ENCODE data around the gene OR11H6. TPM values are rescaled to one million over a fixed set of nuclear protein-coding genes. Genes with fewer than 3 reads are reported as not detected.
"Not testable (repeated sequence)": the region's sequence is repeated elsewhere in the genome, so short reads cannot be mapped to it uniquely, and the experiment has no call there.

OR11H6 gene
- polyA plus RNA-seq, 4 donors = not detected

DNA sequence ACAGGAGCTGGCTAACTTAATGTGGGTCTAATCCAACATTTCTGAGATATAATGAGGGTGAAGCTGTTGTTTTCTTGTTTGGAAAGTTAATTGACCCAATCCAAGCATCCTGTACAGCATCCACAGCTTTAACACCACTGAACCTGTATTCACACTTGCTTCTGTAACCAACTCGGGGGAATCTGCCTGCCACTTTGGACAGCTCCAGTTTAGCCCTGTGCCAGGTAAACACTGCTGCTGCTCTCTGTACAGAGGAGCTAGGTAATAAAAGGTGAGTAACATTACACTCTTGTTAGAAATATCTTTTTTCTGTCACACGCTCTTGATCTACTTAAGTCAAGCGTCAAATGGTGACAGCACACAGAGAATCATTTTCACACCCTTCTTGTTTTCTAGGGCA, 32.1 kb upstream of the OR11H6 start:
- Histone ChIP-seq H3K36me3 (ENCODE audit: control insufficient read depth in 3 of 3, insufficient read depth in 2 of 3, low read depth in 1 of 3, low read length in 3 of 3) (no peaks in the 10 kb centered on the region), H3K4me1 (ENCODE audit: control insufficient read depth in 3 of 3, insufficient read depth in 2 of 3, low read depth in 1 of 3, low read length in 2 of 3) (no peaks in the 10 kb centered on the region), H3K4me3 (ENCODE audit: low read depth in 1 of 3, low read length in 3 of 3) (no peak overlapping the region), H3K27me3 (ENCODE audit: control insufficient read depth in 3 of 3, insufficient read depth in 3 of 3, low read length in 3 of 3) (no peaks in the 10 kb centered on the region), H3K9me3 (ENCODE audit: control insufficient read depth in 2 of 2, insufficient read depth in 1 of 2, low read depth in 1 of 2, low read length in 1 of 2) (peaks cover 0 to 7% of the 10 kb centered on the region in 2 donors), H3K27ac (ENCODE audit: low read depth in 1 of 3, low read length in 2 of 3) (no peak overlapping the region)
- WGBS, 3 donors = 68 to 79% (median 76%) methylated on average over 3 of the region's 3 CpGs
- DNase-seq (no peak), FAIRE-seq (no peak)

DNA sequence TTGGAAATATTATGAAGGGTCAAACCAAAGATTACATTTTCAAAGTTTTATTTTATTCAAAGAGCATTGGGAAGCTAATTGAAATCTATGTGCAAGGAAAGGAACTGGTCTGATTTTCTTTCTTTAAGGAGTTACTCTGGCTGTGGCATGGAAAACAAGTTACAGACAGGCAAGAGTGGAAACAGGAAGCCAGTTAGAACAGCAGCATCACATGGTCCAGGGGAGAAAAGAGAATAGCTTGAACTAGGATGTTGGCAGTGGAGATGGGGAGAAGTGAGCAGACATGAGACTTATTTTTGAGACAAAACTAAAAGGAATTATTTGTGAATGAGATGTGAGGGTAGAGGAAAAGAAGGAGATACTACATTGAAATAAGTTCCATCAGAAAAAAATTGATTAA, 29.4 kb upstream of the OR11H6 start:
- Histone ChIP-seq H3K4me1 (ENCODE audit: control insufficient read depth in 3 of 3, insufficient read depth in 2 of 3, low read depth in 1 of 3, low read length in 2 of 3) (no peaks in the 10 kb centered on the region), H3K36me3 (ENCODE audit: control insufficient read depth in 3 of 3, insufficient read depth in 2 of 3, low read depth in 1 of 3, low read length in 3 of 3) (no peaks in the 10 kb centered on the region), H3K27ac (ENCODE audit: low read depth in 1 of 3, low read length in 2 of 3) (no peak overlapping the region), H3K4me3 (ENCODE audit: low read depth in 1 of 3, low read length in 3 of 3) (no peak overlapping the region), H3K9me3 (ENCODE audit: control insufficient read depth in 2 of 2, insufficient read depth in 1 of 2, low read depth in 1 of 2, low read length in 1 of 2) (peaks cover 0 to 7% of the 10 kb centered on the region in 2 donors), H3K27me3 (ENCODE audit: control insufficient read depth in 3 of 3, insufficient read depth in 3 of 3, low read length in 3 of 3) (no peaks in the 10 kb centered on the region)
- DNase-seq (no peak), FAIRE-seq (no peak)

DNA sequence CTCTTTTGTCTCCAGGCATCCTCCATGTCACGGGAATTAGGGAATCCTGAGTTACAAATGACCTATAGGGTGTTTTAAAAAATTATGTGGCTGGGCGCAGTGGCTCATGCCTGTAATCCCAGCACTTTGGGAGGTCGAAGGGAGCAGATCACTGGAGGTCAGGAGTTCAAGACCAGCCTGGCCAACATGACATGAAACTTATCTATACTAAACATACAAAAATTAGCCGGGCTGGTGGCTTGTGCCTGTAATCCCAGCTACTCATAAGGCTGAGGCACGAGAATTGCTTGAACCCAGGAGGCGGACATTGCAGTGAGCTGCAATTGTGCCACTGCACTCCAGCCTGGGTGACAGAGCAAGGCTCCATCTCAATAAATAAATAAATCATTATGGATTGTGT, 28.3 kb upstream of the OR11H6 start:
- not testable (repeated sequence) for H3K36me3 ChIP-seq (ENCODE audit: control insufficient read depth in 3 of 3, insufficient read depth in 2 of 3, low read depth in 1 of 3, low read length in 3 of 3); H3K9me3 ChIP-seq (ENCODE audit: control insufficient read depth in 2 of 2, insufficient read depth in 1 of 2, low read depth in 1 of 2, low read length in 1 of 2); FAIRE-seq; DNase-seq; H3K4me1 ChIP-seq (ENCODE audit: control insufficient read depth in 3 of 3, insufficient read depth in 2 of 3, low read depth in 1 of 3, low read length in 2 of 3); H3K27ac ChIP-seq (ENCODE audit: low read depth in 1 of 3, low read length in 2 of 3); H3K27me3 ChIP-seq (ENCODE audit: control insufficient read depth in 3 of 3, insufficient read depth in 3 of 3, low read length in 3 of 3); H3K4me3 ChIP-seq (ENCODE audit: low read depth in 1 of 3, low read length in 3 of 3)
- WGBS, 3 donors = 62 to 65% (median 63%) methylated on average over 6 of the region's 6 CpGs

DNA sequence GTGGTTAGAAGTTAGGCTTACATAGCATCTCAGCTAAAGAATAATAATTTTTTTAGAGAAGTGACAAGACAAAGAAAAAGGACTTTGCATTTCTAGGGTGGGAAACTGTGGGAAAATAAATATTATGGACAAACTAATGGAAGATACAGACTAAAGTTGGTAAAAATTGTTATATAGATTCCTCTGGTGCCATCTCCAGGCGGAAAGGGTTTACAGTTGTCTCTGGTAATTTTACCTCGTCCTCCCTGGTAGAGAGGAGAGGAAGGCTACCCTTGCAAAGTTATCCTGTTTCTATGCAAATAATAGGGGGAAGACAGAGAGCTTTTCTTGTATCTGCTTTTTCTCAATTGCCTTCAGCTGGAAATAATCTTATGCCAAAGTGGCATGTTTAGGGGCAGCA, 27.6 kb upstream of the OR11H6 start:
- H3K4me1 ChIP-seq (ENCODE audit: control insufficient read depth in 3 of 3, insufficient read depth in 2 of 3, low read depth in 1 of 3, low read length in 2 of 3) = no peaks in the 10 kb centered on the region
- H3K4me3 ChIP-seq (ENCODE audit: low read depth in 1 of 3, low read length in 3 of 3) = no peak overlapping the region
- no peak overlapping the region for H3K27ac ChIP-seq (ENCODE audit: low read depth in 1 of 3, low read length in 2 of 3)
- H3K9me3 ChIP-seq (ENCODE audit: control insufficient read depth in 2 of 2, insufficient read depth in 1 of 2, low read depth in 1 of 2, low read length in 1 of 2) = peaks cover 0 to 6% of the 10 kb centered on the region in 2 donors
- no peaks in the 10 kb centered on the region for H3K36me3 ChIP-seq (ENCODE audit: control insufficient read depth in 3 of 3, insufficient read depth in 2 of 3, low read depth in 1 of 3, low read length in 3 of 3)
- FAIRE-seq (no peak), DNase-seq (no peak)
- H3K27me3 ChIP-seq (ENCODE audit: control insufficient read depth in 3 of 3, insufficient read depth in 3 of 3, low read length in 3 of 3) = no peaks in the 10 kb centered on the region
- 24 to 26% (median 26%) methylated on average over 2 of the region's 2 CpGs for WGBS, 3 donors

DNA sequence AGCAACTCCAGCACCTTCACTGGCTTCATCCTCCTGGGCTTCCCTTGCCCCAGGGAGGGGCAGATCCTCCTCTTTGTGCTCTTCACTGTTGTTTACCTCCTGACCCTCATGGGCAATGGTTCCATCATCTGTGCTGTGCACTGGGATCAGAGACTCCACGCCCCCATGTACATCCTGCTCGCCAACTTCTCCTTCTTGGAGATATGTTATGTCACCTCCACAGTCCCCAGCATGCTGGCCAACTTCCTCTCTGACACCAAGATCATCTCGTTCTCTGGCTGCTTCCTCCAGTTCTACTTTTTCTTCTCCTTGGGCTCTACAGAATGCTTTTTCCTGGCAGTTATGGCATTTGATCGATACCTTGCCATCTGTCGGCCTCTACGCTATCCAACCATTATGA, 26.1 kb upstream of the OR11H6 start:
- H3K9me3 ChIP-seq (ENCODE audit: control insufficient read depth in 2 of 2, insufficient read depth in 1 of 2, low read depth in 1 of 2, low read length in 1 of 2) = peaks cover 0 to 6% of the 10 kb centered on the region in 2 donors
- no peak overlapping the region for H3K27ac ChIP-seq (ENCODE audit: low read depth in 1 of 3, low read length in 2 of 3)
- FAIRE-seq = no peak
- H3K4me1 ChIP-seq (ENCODE audit: control insufficient read depth in 3 of 3, insufficient read depth in 2 of 3, low read depth in 1 of 3, low read length in 2 of 3) = no peaks in the 10 kb centered on the region
- WGBS, 3 donors = 70 to 84% (median 71%) methylated on average over 5 to 6 of the region's 6 CpGs
- DNase-seq = no peak
- H3K27me3 ChIP-seq (ENCODE audit: control insufficient read depth in 3 of 3, insufficient read depth in 3 of 3, low read length in 3 of 3) = no peaks in the 10 kb centered on the region
- no peaks in the 10 kb centered on the region for H3K36me3 ChIP-seq (ENCODE audit: control insufficient read depth in 3 of 3, insufficient read depth in 2 of 3, low read depth in 1 of 3, low read length in 3 of 3)
- no peak overlapping the region for H3K4me3 ChIP-seq (ENCODE audit: low read depth in 1 of 3, low read length in 3 of 3)

DNA sequence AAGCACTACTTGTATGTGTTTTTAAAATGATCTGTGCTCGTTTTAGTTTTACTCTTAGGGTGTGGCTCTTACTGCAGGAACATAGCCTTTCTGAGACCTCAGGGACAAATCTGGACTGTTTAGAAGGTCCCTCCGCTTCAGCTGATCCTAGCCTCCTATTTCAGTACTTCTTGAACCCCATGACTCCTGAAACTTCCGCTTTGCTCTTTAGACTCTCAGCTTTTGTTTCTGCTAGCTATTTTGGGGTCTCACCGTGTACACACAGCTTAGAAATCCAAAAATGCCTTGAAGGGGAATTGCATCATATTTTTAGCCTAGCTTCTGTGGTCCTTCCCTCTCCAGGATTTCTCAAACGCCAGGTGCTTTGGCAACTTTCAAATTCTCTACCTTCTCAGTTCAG, 24.5 kb upstream of the OR11H6 start:
- Histone ChIP-seq H3K36me3 (ENCODE audit: control insufficient read depth in 3 of 3, insufficient read depth in 2 of 3, low read depth in 1 of 3, low read length in 3 of 3) (no peaks in the 10 kb centered on the region), H3K27me3 (ENCODE audit: control insufficient read depth in 3 of 3, insufficient read depth in 3 of 3, low read length in 3 of 3) (no peaks in the 10 kb centered on the region), H3K4me1 (ENCODE audit: control insufficient read depth in 3 of 3, insufficient read depth in 2 of 3, low read depth in 1 of 3, low read length in 2 of 3) (no peaks in the 10 kb centered on the region), H3K27ac (ENCODE audit: low read depth in 1 of 3, low read length in 2 of 3) (no peak overlapping the region), H3K4me3 (ENCODE audit: low read depth in 1 of 3, low read length in 3 of 3) (no peak overlapping the region), H3K9me3 (ENCODE audit: control insufficient read depth in 2 of 2, insufficient read depth in 1 of 2, low read depth in 1 of 2, low read length in 1 of 2) (peaks cover 0 to 5% of the 10 kb centered on the region in 2 donors)
- WGBS, 3 donors = 60 to 68% (median 62%) methylated on average over 5 of the region's 5 CpGs
- FAIRE-seq (no peak), DNase-seq (no peak)

DNA sequence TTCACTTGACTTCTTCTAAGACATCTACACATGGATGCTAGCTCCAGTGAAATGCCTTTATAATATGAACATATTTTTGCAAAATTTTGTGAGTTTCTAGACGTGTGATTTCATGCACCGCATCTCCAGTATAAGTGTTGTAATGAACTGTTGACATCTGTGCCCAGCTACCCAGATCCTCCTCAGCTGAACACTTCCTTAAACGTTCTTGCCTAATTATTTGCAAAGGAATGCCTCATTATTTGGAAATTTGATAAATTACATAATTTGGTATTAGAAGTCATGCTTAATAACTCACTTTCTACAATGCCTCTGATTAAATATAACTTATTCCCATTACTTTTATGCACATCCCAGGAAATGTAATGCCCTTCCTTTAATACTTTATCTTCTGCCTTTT, 18.8 kb upstream of the OR11H6 start:
- peaks cover 0 to 6% of the 10 kb centered on the region in 2 donors for H3K9me3 ChIP-seq (ENCODE audit: control insufficient read depth in 2 of 2, insufficient read depth in 1 of 2, low read depth in 1 of 2, low read length in 1 of 2)
- H3K4me1 ChIP-seq (ENCODE audit: control insufficient read depth in 3 of 3, insufficient read depth in 2 of 3, low read depth in 1 of 3, low read length in 2 of 3) = no peaks in the 10 kb centered on the region
- WGBS, 3 donors = 50 to 64% (median 57%) methylated on average over 3 of the region's 3 CpGs
- DNase-seq (no peak), FAIRE-seq (no peak)
- H3K36me3 ChIP-seq (ENCODE audit: control insufficient read depth in 3 of 3, insufficient read depth in 2 of 3, low read depth in 1 of 3, low read length in 3 of 3) = no peaks in the 10 kb centered on the region
- no peaks in the 10 kb centered on the region for H3K27me3 ChIP-seq (ENCODE audit: control insufficient read depth in 3 of 3, insufficient read depth in 3 of 3, low read length in 3 of 3)
- H3K4me3 ChIP-seq (ENCODE audit: low read depth in 1 of 3, low read length in 3 of 3) = no peak overlapping the region
- H3K27ac ChIP-seq (ENCODE audit: low read depth in 1 of 3, low read length in 2 of 3) = no peak overlapping the region

DNA sequence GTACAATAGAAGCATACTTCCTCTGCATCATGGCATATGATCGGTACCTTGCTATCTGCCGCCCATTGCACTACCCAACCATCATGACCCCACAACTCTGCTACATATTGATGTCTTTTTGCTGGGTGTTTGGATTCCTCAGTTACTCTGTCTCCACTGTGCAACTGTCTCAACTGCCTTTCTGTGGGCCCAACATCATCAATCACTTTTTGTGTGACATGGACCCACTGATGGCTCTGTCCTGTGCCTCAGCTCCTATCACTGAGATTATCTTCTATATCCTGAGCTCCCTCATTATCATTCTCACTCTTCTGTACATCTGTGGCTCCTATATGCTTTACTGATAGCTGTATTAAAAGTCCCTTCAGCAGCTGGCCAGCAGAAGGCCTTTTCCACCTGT, 13.9 kb upstream of the OR11H6 start:
- H3K27me3 ChIP-seq (ENCODE audit: control insufficient read depth in 3 of 3, insufficient read depth in 3 of 3, low read length in 3 of 3) = no peaks in the 10 kb centered on the region
- 69 to 95% (median 91%) methylated on average over 2 of the region's 2 CpGs for WGBS, 3 donors
- no peak overlapping the region for H3K4me3 ChIP-seq (ENCODE audit: low read depth in 1 of 3, low read length in 3 of 3)
- peaks cover 0 to 5% of the 10 kb centered on the region in 2 donors for H3K9me3 ChIP-seq (ENCODE audit: control insufficient read depth in 2 of 2, insufficient read depth in 1 of 2, low read depth in 1 of 2, low read length in 1 of 2)
- no peaks in the 10 kb centered on the region for H3K4me1 ChIP-seq (ENCODE audit: control insufficient read depth in 3 of 3, insufficient read depth in 2 of 3, low read depth in 1 of 3, low read length in 2 of 3)
- DNase-seq (no peak), FAIRE-seq (no peak)
- H3K27ac ChIP-seq (ENCODE audit: low read depth in 1 of 3, low read length in 2 of 3) = no peak overlapping the region
- H3K36me3 ChIP-seq (ENCODE audit: control insufficient read depth in 3 of 3, insufficient read depth in 2 of 3, low read depth in 1 of 3, low read length in 3 of 3) = no peaks in the 10 kb centered on the region

DNA sequence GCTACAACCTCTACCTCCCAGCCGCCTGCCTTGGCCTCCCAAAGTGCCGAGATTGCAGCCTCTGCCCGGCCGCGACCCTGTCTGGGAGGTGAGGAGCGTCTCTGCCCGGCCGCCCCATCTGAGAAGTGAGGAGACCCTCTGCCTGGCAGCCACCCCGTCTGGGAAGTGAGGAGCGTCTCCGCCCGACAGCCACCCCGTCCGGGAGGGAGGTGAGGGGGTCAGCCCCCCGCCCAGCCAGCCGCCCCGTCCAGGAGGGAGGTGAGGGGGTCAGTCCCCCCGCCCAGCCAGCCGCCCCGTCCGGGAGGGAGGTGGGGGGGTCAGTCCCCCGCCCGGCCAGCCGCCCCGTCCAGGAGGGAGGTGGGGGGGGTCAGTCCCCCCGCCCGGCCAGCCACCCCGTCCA, 11.1 kb upstream of the OR11H6 start:
- H3K4me1 ChIP-seq (ENCODE audit: control insufficient read depth in 3 of 3, insufficient read depth in 2 of 3, low read depth in 1 of 3, low read length in 2 of 3); H3K27ac ChIP-seq (ENCODE audit: low read depth in 1 of 3, low read length in 2 of 3): not testable (repeated sequence)
- WGBS, 3 donors = 76 to 100% (median 95%) methylated on average over 4 to 22 of the region's 28 CpGs

More for the DNA sequence above, 11.1 kb upstream of the OR11H6 start:
- not testable (repeated sequence) for H3K27me3 ChIP-seq (ENCODE audit: control insufficient read depth in 3 of 3, insufficient read depth in 3 of 3, low read length in 3 of 3); DNase-seq; FAIRE-seq; H3K4me3 ChIP-seq (ENCODE audit: low read depth in 1 of 3, low read length in 3 of 3); H3K36me3 ChIP-seq (ENCODE audit: control insufficient read depth in 3 of 3, insufficient read depth in 2 of 3, low read depth in 1 of 3, low read length in 3 of 3); H3K9me3 ChIP-seq (ENCODE audit: control insufficient read depth in 2 of 2, insufficient read depth in 1 of 2, low read depth in 1 of 2, low read length in 1 of 2)

Data from small intestine (tissue), 7 donors.